ENCODE data around the gene ABCB8.
"Not testable (repeated sequence)": the region's sequence is repeated elsewhere in the genome, so short reads cannot be mapped to it uniquely, and the experiment has no call there.

The ABCB8 gene

DNA sequence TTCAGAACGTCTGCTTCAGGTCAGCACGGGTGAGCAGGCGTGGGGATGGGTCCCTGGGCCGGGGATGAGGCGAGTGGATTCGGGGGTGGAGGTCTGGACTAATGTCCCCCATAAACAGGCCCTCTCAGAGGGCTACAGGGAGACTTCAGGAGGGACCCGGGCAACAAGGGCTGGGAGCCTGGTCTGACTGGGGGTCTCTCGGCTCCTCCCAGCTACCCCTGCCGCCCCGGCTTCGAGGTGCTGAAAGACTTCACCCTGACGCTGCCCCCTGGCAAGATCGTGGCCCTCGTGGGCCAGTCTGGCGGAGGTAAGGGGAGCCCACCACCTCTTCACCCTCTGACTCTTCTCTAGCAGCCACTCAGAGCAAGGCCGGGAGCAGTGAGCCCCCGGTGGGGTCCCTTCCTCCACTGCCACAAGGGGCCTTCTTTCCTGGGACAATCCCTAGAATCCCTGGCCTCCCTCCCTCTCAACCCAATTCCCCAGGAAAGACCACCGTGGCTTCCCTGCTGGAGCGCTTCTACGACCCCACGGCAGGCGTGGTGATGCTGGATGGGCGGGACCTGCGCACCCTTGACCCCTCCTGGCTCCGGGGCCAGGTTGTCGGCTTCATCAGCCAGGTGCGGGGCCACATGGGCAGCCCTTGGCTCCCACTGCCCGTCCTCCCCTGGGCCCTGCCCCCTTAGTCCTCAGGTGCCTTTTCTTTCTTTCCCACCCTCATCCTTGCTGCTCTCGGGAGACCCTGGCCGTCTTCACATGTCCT, 12.5 kb downstream of the ABCB8 start:
- DNase-seq (ENCODE audit: low spot score in 2 of 2) = no peak

GRCh38 chr7:151043449-151043848, 15.2 kb downstream of the ABCB8 start:
- H3K4me1 ChIP-seq; DNase-seq (ENCODE audit: low spot score in 2 of 2); H3K36me3 ChIP-seq (replicated peaks); H3K4me3 ChIP-seq; H3K27me3 ChIP-seq (ENCODE audit: low read depth); H3K9me3 ChIP-seq; in situ Hi-C loops (cut with MboI; ENCODE audit: low sequenced_read_pairs): not testable (repeated sequence)

More for the DNA sequence above, 12.5 kb downstream of the ABCB8 start:
- in situ Hi-C loops (cut with MboI; ENCODE audit: low sequenced_read_pairs) = no loop called here
- no peak overlapping the region for H3K4me3 ChIP-seq
- H3K9me3 ChIP-seq = no peaks in the 10 kb centered on the region
- no peaks in the 10 kb centered on the region; the same call in 1 of the 2 replicates for H3K36me3 ChIP-seq (replicated peaks)
- no peaks in the 10 kb centered on the region for H3K27me3 ChIP-seq (ENCODE audit: low read depth)
- no peaks in the 10 kb centered on the region for H3K4me1 ChIP-seq

DNA sequence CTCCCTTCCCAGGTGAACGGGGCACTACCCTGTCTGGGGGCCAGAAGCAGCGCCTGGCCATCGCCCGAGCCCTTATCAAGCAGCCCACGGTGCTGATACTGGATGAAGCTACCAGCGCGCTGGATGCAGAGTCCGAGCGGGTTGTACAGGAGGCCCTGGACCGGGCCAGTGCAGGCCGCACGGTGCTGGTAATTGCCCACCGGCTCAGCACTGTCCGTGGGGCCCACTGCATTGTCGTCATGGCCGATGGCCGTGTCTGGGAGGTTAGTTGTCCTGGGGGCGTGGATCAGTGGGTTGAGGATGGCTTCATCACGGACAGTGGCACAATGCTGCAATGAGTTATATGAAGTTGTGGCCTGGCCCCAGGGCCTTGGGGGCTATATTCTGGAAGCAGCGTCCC, 15.7 kb downstream of the ABCB8 start:
- Histone ChIP-seq H3K27me3 (ENCODE audit: low read depth) (no peaks in the 10 kb centered on the region), H3K4me3 (no peak overlapping the region), H3K36me3 (replicated peaks) (no peaks in the 10 kb centered on the region; the same call in 1 of the 2 replicates), H3K9me3 (no peaks in the 10 kb centered on the region), H3K4me1 (no peaks in the 10 kb centered on the region)
- in situ Hi-C loops (cut with MboI; ENCODE audit: low sequenced_read_pairs) = no loop called here
- no peak for DNase-seq (ENCODE audit: low spot score in 2 of 2)

- H3K4me1 ChIP-seq = no peaks in the 10 kb centered on the region
- no peak for DNase-seq (ENCODE audit: low spot score in 2 of 2)
- in situ Hi-C loops (cut with MboI; ENCODE audit: low sequenced_read_pairs) = no loop called here
- no peaks in the 10 kb centered on the region; the same call in 1 of the 2 replicates for H3K36me3 ChIP-seq (replicated peaks)
- H3K4me3 ChIP-seq = no peak overlapping the region
- H3K27me3 ChIP-seq (ENCODE audit: low read depth) = no peaks in the 10 kb centered on the region
- no peaks in the 10 kb centered on the region for H3K9me3 ChIP-seq
These were observed 17.0 kb downstream of the ABCB8 start for GRCh38 chr7:151045262-151045661.

DNA sequence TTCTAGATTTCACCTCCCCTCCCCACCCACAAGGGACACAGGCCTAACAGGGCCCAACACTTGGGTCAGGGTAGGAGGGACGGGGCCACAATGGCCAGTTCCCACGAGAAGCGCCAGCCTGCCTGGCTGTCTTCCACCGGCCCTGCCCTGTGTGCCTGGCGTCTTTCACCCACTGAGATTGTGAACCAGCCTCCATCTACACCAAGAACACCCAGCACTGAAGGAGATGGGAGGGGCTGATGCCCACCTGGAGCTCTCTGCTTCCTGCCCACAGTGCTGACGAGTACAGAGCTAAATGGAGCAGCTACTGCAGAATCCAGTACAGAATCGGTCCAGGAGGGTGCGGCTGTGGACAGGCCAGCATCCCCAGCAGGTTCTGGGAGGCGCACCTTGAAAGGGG, 17.7 kb downstream of the ABCB8 start:
- DNase-seq (ENCODE audit: low spot score in 2 of 2) = no peak
- H3K4me1 ChIP-seq = no peaks in the 10 kb centered on the region
- in situ Hi-C loops (cut with MboI; ENCODE audit: low sequenced_read_pairs) = no loop called here
- H3K4me3 ChIP-seq = no peak overlapping the region
- no peaks in the 10 kb centered on the region for H3K27me3 ChIP-seq (ENCODE audit: low read depth)
- H3K36me3 ChIP-seq (replicated peaks) = no peaks in the 10 kb centered on the region; the same call in 1 of the 2 replicates
- no peaks in the 10 kb centered on the region for H3K9me3 ChIP-seq

GRCh38 chr7:151046603-151047573, 18.6 kb downstream of the ABCB8 start:
- no peak for DNase-seq (ENCODE audit: low spot score in 2 of 2)
- in situ Hi-C loops (cut with MboI; ENCODE audit: low sequenced_read_pairs) = no loop called here

GRCh38 chr7:151047976-151048815, 19.9 kb downstream of the ABCB8 start, which contains the start of gene ASIC3:
TSS of gene ASIC3 (plus strand) at chr7:151048531. CDS start at chr7:151048886, 355 bp downstream.
- H3K27me3 ChIP-seq (ENCODE audit: low read depth) = no peaks in the 10 kb centered on the region
- DNase-seq (ENCODE audit: low spot score in 2 of 2) = no peak
- no peaks in the 10 kb centered on the region; the same call in 1 of the 2 replicates for H3K36me3 ChIP-seq (replicated peaks)
- no peaks in the 10 kb centered on the region for H3K4me1 ChIP-seq
- no peaks in the 10 kb centered on the region for H3K9me3 ChIP-seq
- no peak within 1 kb of the TSS for H3K4me3 ChIP-seq
- in situ Hi-C loops (cut with MboI; ENCODE audit: low sequenced_read_pairs) = no loop called here

More at GRCh38 chr7:151046603-151047573, 18.6 kb downstream of the ABCB8 start:
- Histone ChIP-seq H3K4me3 (no peak overlapping the region), H3K36me3 (replicated peaks) (no peaks in the 10 kb centered on the region; the same call in 1 of the 2 replicates), H3K4me1 (no peaks in the 10 kb centered on the region), H3K9me3 (no peaks in the 10 kb centered on the region), H3K27me3 (ENCODE audit: low read depth) (no peaks in the 10 kb centered on the region)

DNA sequence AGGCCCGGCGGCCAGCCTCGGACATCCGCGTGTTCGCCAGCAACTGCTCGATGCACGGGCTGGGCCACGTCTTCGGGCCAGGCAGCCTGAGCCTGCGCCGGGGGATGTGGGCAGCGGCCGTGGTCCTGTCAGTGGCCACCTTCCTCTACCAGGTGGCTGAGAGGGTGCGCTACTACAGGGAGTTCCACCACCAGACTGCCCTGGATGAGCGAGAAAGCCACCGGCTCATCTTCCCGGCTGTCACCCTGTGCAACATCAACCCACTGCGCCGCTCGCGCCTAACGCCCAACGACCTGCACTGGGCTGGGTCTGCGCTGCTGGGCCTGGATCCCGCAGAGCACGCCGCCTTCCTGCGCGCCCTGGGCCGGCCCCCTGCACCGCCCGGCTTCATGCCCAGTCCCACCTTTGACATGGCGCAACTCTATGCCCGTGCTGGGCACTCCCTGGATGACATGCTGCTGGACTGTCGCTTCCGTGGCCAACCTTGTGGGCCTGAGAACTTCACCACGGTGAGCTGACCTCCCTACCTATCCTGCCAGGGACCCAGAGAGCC, 20.7 kb downstream of the ABCB8 start:
- Histone ChIP-seq H3K27me3 (ENCODE audit: low read depth) (no peaks in the 10 kb centered on the region), H3K36me3 (replicated peaks) (no peaks in the 10 kb centered on the region; the same call in 1 of the 2 replicates), H3K9me3 (no peaks in the 10 kb centered on the region), H3K4me3 (no peak overlapping the region), H3K4me1 (no peaks in the 10 kb centered on the region)
- no peak for DNase-seq (ENCODE audit: low spot score in 2 of 2)
- in situ Hi-C loops (cut with MboI; ENCODE audit: low sequenced_read_pairs) = no loop called here

- in situ Hi-C loops (cut with MboI; ENCODE audit: low sequenced_read_pairs) = no loop called here
- Histone ChIP-seq H3K27me3 (ENCODE audit: low read depth) (no peaks in the 10 kb centered on the region), H3K4me3 (no peak overlapping the region), H3K36me3 (replicated peaks) (no peaks in the 10 kb centered on the region), H3K9me3 (no peaks in the 10 kb centered on the region), H3K4me1 (no peaks in the 10 kb centered on the region)
- DNase-seq (ENCODE audit: low spot score in 2 of 2) = no peak
These were observed 22.9 kb downstream of the ABCB8 start for GRCh38 chr7:151051108-151051507.

- H3K9me3 ChIP-seq = no peaks in the 10 kb centered on the region
- no peaks in the 10 kb centered on the region for H3K36me3 ChIP-seq (replicated peaks)
- in situ Hi-C loops (cut with MboI; ENCODE audit: low sequenced_read_pairs) = no loop called here
- H3K4me3 ChIP-seq = no peak overlapping the region
- no peaks in the 10 kb centered on the region for H3K27me3 ChIP-seq (ENCODE audit: low read depth)
- no peaks in the 10 kb centered on the region; the same call in 1 of the 2 replicates for H3K4me1 ChIP-seq
- no peak for DNase-seq (ENCODE audit: low spot score in 2 of 2)
These were observed 24.8 kb downstream of the ABCB8 start for GRCh38 chr7:151053096-151053495.

DNA sequence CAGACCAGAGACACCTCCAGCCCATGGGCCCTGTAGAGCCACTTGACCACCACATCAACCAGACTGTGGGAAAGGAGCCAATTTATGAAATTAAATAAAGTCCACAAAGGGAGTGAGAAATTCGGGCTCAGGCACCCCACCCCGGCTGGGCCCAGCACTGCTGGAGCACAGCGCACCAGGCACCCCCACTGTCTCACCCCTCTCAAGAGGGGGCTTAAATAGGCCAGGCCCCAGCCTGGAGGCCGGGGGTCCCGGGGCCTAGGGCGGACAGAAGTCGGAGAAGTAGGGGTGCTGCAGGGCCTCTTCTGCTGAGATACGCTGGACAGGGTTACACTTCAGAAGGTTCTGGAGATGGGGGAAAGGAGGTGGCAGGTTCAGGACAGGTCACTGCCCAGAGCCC, 25.5 kb downstream of the ABCB8 start:
- Histone ChIP-seq H3K9me3 (no peaks in the 10 kb centered on the region), H3K36me3 (replicated peaks) (no peaks in the 10 kb centered on the region), H3K4me3 (no peak overlapping the region), H3K27me3 (ENCODE audit: low read depth) (no peaks in the 10 kb centered on the region), H3K4me1 (peaks cover 6% of the 10 kb centered on the region)
- no peak for DNase-seq (ENCODE audit: low spot score in 2 of 2)
- in situ Hi-C loops (cut with MboI; ENCODE audit: low sequenced_read_pairs) = no loop called here

DNA sequence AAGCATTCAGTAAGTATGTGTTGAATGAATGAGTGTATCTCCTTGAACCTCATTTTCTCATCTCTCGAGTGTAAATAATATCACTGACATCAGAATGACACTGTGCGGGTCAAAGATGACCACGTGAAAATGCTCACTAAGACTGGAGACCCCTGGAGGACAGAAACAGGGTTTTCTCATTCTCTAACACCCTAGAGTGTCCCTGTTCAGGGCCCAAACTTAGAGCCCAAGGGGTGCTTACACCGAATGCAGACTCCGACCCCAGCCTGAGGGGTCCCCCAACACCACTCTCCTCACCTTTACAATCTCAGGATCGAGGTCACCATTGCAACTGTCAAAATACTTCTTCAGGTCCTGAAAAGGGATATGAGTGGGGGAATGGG, 28.0 kb downstream of the ABCB8 start:
- Histone ChIP-seq H3K9me3 (no peaks in the 10 kb centered on the region), H3K4me1 (peaks cover 16% of the 10 kb centered on the region), H3K4me3 (no peak overlapping the region), H3K27me3 (ENCODE audit: low read depth) (no peaks in the 10 kb centered on the region), H3K36me3 (replicated peaks) (no peaks in the 10 kb centered on the region)
- in situ Hi-C loops (cut with MboI; ENCODE audit: low sequenced_read_pairs) = no loop called here
- DNase-seq (ENCODE audit: low spot score in 2 of 2) = no peak
